ENCODE measurements around the gene ADCY10.

- no peak for TF ChIP-seq CTCF (IDR thresholded peaks at IDR 0.05)
- TF ChIP-seq POLR2A (IDR thresholded peaks at IDR 0.05) = no peak
These were observed 93.9 kb downstream of the ADCY10 start for GRCh38 chr1:167819849-167820683.

Measured in Peyer's patch (tissue), 4 donors.